HG03457 (cell line): ENCODE data around the gene SUPT7L.

ENCODE experiments used
- ATAC-seq: cut with Tn5 transposase; IDR thresholded peaks from one replicate; pipeline ENCODE4 v1.9.1; 2021; ENCODE audit warnings: moderate number of reproducible peaks; ENCODE audit not compliant: unreplicated experiment

Gene SUPT7L

GRCh38 chr2:27663285-27664153 is at the start of gene SUPT7L, which contains the start of gene SLC4A1AP:
Gene SUPT7L (minus strand): TSS chr2:27663614. CDS start chr2:27662192, 1,422 bp downstream.
Gene SLC4A1AP (plus strand): TSS chr2:27663889. CDS start chr2:27663915, 26 bp downstream.
- peak; percentile 45 for ATAC-seq

- ATAC-seq = no peak
These were observed 49.8 kb upstream of the SUPT7L start for GRCh38 chr2:27713201-27713600.

- no peak for ATAC-seq
These were observed 49.1 kb upstream of the SUPT7L start for GRCh38 chr2:27712522-27712921.

DNA sequence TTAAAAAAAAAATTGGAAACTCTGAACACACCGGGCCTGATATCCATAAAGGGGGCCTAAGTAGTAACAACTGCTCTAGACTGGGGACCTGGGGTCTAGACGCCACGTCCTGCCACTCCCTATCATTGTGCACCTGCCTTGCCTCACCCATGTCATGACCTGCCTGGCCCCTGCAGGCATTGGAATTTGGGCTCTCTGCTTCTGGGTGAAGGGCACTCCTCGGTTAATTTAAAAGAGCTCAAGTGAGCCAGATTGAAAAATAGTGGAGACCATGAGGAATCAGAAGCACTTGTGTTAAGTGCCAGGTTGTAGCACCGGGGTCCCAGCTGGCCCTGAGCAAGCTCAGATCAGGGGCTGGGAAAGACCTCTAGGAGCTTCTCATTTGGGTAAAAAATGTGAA is 48.4 kb upstream of the SUPT7L start:
- ATAC-seq = no peak

- ATAC-seq = no peak
These were observed 47.4 kb upstream of the SUPT7L start for GRCh38 chr2:27710640-27711430.

- ATAC-seq = no peak
These were observed 46.7 kb upstream of the SUPT7L start for GRCh38 chr2:27709960-27710575.

DNA sequence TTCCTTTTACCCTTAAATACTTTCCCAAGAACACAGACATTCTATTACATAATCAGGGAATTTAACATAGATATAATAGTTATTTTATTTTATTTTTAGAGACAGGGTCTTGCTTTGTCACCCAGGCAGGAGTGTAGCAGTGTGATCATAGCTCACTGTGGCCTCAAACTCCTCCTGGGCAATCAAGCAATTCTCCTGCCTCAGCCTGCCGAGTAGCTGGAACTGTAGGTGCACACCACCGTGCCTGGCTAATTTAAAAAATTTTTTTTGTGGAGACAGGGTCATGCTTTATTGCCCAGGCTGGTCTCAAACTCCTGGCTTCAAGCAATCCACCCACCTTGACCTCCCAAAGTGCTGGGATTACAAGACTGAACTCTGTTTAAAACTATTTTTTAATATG is 45.9 kb upstream of the SUPT7L start:
- ATAC-seq = no peak

- no peak for ATAC-seq
These were observed 45.3 kb upstream of the SUPT7L start for GRCh38 chr2:27708666-27709065.

DNA sequence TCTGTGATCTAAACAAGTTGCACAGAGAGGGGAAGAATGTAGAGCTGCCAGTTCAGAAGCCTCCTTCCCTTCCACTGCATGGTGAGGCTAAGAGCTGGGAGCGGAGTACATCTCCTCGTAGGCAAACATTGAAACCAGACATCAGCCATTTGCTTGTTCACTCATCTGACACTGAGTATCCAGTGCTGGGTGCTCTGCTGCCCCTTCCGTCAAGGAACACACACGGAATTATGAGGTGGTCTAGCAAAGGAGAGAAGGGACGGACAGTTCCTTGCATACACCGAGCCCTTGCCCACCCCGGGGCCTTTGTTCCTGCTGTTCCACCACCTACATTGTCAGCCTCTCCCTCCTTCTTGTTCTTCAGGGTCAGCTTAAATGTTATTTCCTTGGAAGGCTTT is 44.8 kb upstream of the SUPT7L start:
- ATAC-seq = no peak

GRCh38 chr2:27707462-27708256 is 44.2 kb upstream of the SUPT7L start:
- no peak for ATAC-seq

DNA sequence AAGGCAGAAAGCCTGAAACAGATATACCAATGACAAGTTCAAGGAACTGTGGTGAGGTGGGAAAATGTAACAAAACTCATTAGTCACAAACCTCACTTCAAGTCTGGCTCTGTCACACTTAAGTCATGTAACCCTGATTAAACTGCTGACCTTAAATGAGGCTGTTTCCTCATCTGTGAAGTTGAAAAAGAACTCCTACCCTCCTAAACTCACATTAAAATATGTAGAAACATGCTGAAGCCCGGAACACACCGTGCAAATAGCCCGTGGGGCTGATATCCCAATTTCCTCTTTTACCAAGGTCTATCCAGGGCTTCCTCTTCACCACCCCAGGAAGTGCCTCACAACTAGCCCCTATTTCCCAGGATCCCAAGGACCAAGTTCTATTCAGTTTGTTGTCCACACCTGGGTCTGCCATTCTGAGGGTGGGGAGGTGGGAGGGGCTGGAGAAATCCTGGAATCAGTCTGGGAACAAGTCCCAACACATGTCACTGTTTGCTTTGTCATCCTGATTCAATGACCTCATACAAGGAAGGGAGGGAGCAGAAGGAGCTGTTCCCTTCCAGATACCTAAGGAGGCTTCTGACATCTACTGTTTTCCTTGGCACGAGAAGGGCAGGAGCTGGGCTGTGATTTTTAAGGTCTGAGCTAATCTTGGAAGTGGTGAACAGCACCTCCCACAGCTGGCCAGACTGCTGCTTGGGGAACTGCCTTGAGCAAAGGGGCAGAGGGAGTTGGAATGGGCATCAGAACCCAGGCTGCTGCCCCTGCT is 42.6 kb upstream of the SUPT7L start:
- ATAC-seq = no peak

DNA sequence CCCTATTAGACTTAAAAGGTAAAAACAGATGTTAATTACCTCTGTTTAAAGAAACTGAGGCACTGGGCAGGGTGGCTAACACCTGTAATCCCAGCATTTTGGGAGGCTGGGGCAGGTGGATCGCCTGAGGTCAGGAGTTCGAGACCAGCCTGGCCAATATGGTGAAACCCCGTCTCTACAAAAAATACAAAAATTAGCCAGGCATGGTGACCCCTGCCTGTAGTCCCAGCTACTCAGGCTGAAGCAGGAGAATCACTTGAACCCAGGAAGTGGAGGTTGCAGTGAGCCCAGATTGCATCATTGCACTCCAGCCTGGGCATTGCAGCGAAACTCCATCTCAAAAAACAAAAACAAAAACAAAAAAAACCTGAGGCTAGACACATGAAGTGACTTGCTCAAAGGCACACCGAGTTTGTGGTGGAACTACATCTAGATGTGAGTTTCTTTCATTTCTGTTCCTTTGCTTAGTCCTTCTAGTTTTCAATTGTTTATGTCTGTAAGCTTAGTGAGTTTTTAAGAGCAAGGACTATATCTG is 41.0 kb upstream of the SUPT7L start:
- ATAC-seq = no peak

DNA sequence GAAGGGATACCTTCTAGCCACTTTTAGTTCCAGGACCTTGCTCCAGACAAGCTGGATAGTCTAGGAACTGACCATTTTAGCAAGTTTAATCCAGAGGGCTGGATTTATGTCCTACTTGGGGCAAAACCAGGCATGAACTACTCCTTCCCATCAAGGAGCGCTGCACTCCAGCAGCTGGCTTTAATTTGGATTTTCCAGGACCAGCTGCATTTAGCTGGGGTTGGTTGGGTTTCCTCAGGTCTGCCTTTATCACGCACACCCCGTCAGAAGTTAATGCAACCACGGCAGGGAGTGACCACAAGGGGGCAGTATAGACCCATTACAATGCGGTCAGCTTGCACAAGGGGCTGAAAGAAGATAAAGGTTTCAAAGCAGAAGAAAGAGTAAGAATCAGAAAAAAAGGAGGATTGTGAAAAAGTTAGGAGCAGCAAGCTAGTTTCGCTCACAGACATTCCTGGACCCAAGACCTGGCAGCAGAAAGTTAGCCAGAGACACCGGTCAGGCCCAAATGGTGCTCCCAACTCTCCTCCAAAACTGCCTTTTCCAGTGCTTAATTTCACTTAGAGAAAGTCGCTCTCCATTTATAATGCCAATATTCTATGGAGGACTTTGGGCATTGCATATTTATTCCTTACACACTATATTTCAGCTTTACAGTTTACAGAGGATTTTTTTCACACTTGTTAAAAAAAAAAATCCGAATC is 40.4 kb upstream of the SUPT7L start:
- ATAC-seq = no peak

- no peak for ATAC-seq
These were observed 38.9 kb upstream of the SUPT7L start for GRCh38 chr2:27702302-27702701.

DNA sequence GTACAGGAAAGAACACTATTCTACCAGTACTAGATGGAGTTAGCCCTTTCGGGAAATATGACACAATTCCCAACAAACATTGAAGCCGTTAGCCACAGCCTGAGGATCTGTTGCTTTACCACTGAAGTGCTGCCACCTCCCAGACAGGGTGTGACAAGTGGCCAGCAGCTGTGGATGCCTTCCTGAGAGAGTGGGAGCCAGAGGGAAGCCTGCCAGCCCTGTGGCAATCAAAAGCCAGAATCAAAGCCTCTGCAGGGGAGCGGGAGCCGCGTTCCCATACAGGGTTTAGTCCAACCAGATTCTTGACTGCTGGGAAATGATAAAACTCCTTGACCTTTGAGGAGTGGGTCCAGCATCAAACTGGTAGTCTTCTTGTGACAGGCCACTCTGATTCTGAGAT is 38.3 kb upstream of the SUPT7L start:
- no peak for ATAC-seq

GRCh38 chr2:27697660-27698059 is 34.2 kb upstream of the SUPT7L start:
- no peak for ATAC-seq

GRCh38 chr2:27690052-27690451 is 26.6 kb upstream of the SUPT7L start:
- ATAC-seq = no peak

DNA sequence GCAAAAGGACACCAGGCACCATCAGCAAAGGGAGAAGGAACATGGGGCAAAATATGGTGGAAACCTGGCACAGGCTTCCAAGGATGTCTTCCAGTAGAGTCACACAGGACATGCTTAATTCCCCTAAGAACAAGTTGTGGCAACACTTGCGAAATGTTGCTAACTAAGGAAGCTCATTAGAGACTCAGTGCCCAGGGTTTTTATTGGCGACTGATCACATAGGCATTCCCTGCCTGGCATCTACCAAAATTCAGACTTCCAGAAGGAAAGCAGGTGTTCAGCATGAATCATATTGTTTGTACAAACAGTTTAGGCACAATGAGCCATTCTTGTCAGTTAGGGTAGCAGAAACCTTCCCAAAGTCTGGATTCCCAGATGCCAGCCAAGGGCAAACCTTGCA is 26.0 kb upstream of the SUPT7L start:
- ATAC-seq = no peak

- ATAC-seq = no peak
These were observed 23.8 kb upstream of the SUPT7L start for GRCh38 chr2:27687232-27687631.
